Endodermal cell (in vitro differentiated cells): Measurements from ENCODE around the gene NR2C2AP. TPM values are rescaled to one million over a fixed set of nuclear protein-coding genes. Genes with fewer than 3 reads are reported as not detected.

ENCODE experiments used
- DNase-seq: peaks from one replicate; pipeline ENCODE4 v3.0.0-alpha.2; 2017
- H3K27ac ChIP-seq: 2 replicates; pipeline ENCODE4 v1.5.1; 2013; ENCODE audit warnings: mild to moderate bottlenecking, low read depth, low read length, moderate library complexity
- H3K27me3 ChIP-seq: 2 replicates; pipeline ENCODE4 v1.6.1; 2013; ENCODE audit warnings: mild to moderate bottlenecking, low read length, moderate library complexity; ENCODE audit not compliant: insufficient read depth, control insufficient read depth, poor library complexity, severe bottlenecking
- H3K36me3 ChIP-seq: 2 replicates; pipeline ENCODE4 v1.7.0; 2013; ENCODE audit warnings: mild to moderate bottlenecking, low read length, moderate library complexity; ENCODE audit not compliant: control insufficient read depth, insufficient read depth
- H3K4me1 ChIP-seq: one replicate; pipeline ENCODE4 v1.7.0; 2013; ENCODE audit warnings: low read length; ENCODE audit not compliant: control insufficient read depth, insufficient read depth
- H3K4me3 ChIP-seq: 2 replicates; pipeline ENCODE4 v1.5.1; 2013; ENCODE audit warnings: mild to moderate bottlenecking, low read length, moderate library complexity
- H3K9ac ChIP-seq: 2 replicates; pipeline ENCODE4 v1.6.1; 2013; ENCODE audit warnings: mild to moderate bottlenecking, low read length, moderate library complexity; ENCODE audit not compliant: poor library complexity, severe bottlenecking; ENCODE audit errors: extremely low read depth
- H3K9me3 ChIP-seq: 2 replicates; pipeline ENCODE4 v1.6.1; 2013; ENCODE audit warnings: mild to moderate bottlenecking, low read length, moderate library complexity; ENCODE audit not compliant: control insufficient read depth
- H3K27ac Mint-ChIP-seq: 2 replicates; pipeline ENCODE4 v1.8.0; 2020; ENCODE audit warnings: mixed read lengths
- H3K27me3 Mint-ChIP-seq: 2 replicates; pipeline ENCODE4 v1.8.0; 2021; ENCODE audit warnings: mild to moderate bottlenecking, mixed read lengths; ENCODE audit not compliant: insufficient read depth
- H3K36me3 Mint-ChIP-seq: 2 replicates; pipeline ENCODE4 v1.8.0; 2020; ENCODE audit warnings: low read depth, mixed read lengths
- H3K4me1 Mint-ChIP-seq: 2 replicates; pipeline ENCODE4 v1.8.0; 2020; ENCODE audit warnings: mixed read lengths
- H3K4me3 Mint-ChIP-seq: 2 replicates; pipeline ENCODE4 v1.8.0; 2020; ENCODE audit warnings: mild to moderate bottlenecking, moderate library complexity, mixed read lengths
- H3K9me3 Mint-ChIP-seq: 2 replicates; pipeline ENCODE4 v1.8.0; 2020; ENCODE audit warnings: mild to moderate bottlenecking, mixed read lengths
- CTCF ChIP-seq: fragments of 200-600 bp; sonication (generic); conservative IDR thresholded peaks from 2 replicates; pipeline ENCODE4 v1.5.0; 2021; ENCODE audit warnings: antibody characterized with exemption, mild to moderate bottlenecking
- WGBS, 2 experiments: methylation state at CpG; one replicate each; pipeline versions ENCODE4 v1.1.5 to v1.1.7; 2013; ENCODE audit warnings: missing lambda C conversion rate in 2 of 2, mixed read lengths in 1 of 2; ENCODE audit not compliant: insufficient coverage in 1 of 2, insufficient read length in 1 of 2; 5-methylcytosine and 5-hydroxymethylcytosine counted together
- total RNA-seq, 2 donors: library from RNA; stranded (reverse); fragmentation: NEBNext Ultra II Directional in 1 of 2; extraction: Animal tissue kit (Norgen Biotek cat#: 25700) in 1 of 2; gene quantifications; 2 replicates in 1 of 2; 3 replicates in 1 of 2; pipeline ENCODE4 v1.2.1, GENCODE V29; 2021

NR2C2AP gene
- total RNA-seq, 2 donors from 2014 or later = 14.7 to 17.2 TPM

- peaks cover 40% of the 10 kb centered on the region for H3K27me3 Mint-ChIP-seq
- Histone ChIP-seq H3K36me3 (no peaks in the 10 kb centered on the region), H3K4me1 (no peaks in the 10 kb centered on the region), H3K4me3 (no peak overlapping the region), H3K27me3 (peaks cover 4% of the 10 kb centered on the region), H3K9me3 (peaks cover 19% of the 10 kb centered on the region), H3K27ac (no peak overlapping the region), H3K9ac (no peak overlapping the region)
- no peaks in the 10 kb centered on the region for H3K36me3 Mint-ChIP-seq
- H3K4me1 Mint-ChIP-seq = no peaks in the 10 kb centered on the region
- peaks cover 28% of the 10 kb centered on the region for H3K9me3 Mint-ChIP-seq
- WGBS, 2 experiments = 77 to 79% methylated on average over 2 of the region's 2 CpGs
- DNase-seq = no peak
- TF ChIP-seq CTCF = no peak
- H3K4me3 Mint-ChIP-seq = no peak overlapping the region
- H3K27ac Mint-ChIP-seq = no peak overlapping the region
These were observed 31.1 kb upstream of the NR2C2AP start for GRCh38 chr19:19234220-19234816.

GRCh38 chr19:19232261-19232721 lies 29.1 kb upstream of the NR2C2AP start:
- H3K4me3 ChIP-seq = no peak overlapping the region
- H3K36me3 Mint-ChIP-seq = no peaks in the 10 kb centered on the region
- H3K9me3 Mint-ChIP-seq = peaks cover 28% of the 10 kb centered on the region
- WGBS, 2 experiments = 70 to 73% methylated on average over 14 to 19 of the region's 19 CpGs
- DNase-seq = no peak
- H3K4me1 Mint-ChIP-seq = no peaks in the 10 kb centered on the region
- H3K27me3 ChIP-seq = peaks cover 19% of the 10 kb centered on the region
- H3K27ac Mint-ChIP-seq = no peak overlapping the region
- H3K27ac ChIP-seq = no peak overlapping the region
- no peaks in the 10 kb centered on the region for H3K36me3 ChIP-seq
- peaks cover 19% of the 10 kb centered on the region for H3K9me3 ChIP-seq
- H3K27me3 Mint-ChIP-seq = peaks cover 47% of the 10 kb centered on the region
- TF ChIP-seq CTCF = no peak
- no peak overlapping the region for H3K9ac ChIP-seq
- H3K4me3 Mint-ChIP-seq = no peak overlapping the region
- H3K4me1 ChIP-seq = no peaks in the 10 kb centered on the region

- H3K4me1 Mint-ChIP-seq = no peaks in the 10 kb centered on the region
- H3K27ac ChIP-seq = no peak overlapping the region
- H3K27me3 Mint-ChIP-seq = peaks cover 49% of the 10 kb centered on the region
- H3K27me3 ChIP-seq = peaks cover 28% of the 10 kb centered on the region
- H3K9me3 ChIP-seq = peaks cover 16% of the 10 kb centered on the region
- H3K36me3 Mint-ChIP-seq = no peaks in the 10 kb centered on the region
- no peak for DNase-seq
- H3K27ac Mint-ChIP-seq = no peak overlapping the region
- no peak overlapping the region for H3K4me3 Mint-ChIP-seq
- no peak for TF ChIP-seq CTCF
- H3K9ac ChIP-seq = no peak overlapping the region
- H3K36me3 ChIP-seq = no peaks in the 10 kb centered on the region
- 83 to 96% methylated on average over 7 to 9 of the region's 9 CpGs for WGBS, 2 experiments
- H3K4me3 ChIP-seq = no peak overlapping the region
- no peaks in the 10 kb centered on the region for H3K4me1 ChIP-seq
- peaks cover 23% of the 10 kb centered on the region for H3K9me3 Mint-ChIP-seq
These were observed 27.8 kb upstream of the NR2C2AP start for GRCh38 chr19:19230999-19231398.
